Measurements from ENCODE around the gene PCYT1A.

DNA sequence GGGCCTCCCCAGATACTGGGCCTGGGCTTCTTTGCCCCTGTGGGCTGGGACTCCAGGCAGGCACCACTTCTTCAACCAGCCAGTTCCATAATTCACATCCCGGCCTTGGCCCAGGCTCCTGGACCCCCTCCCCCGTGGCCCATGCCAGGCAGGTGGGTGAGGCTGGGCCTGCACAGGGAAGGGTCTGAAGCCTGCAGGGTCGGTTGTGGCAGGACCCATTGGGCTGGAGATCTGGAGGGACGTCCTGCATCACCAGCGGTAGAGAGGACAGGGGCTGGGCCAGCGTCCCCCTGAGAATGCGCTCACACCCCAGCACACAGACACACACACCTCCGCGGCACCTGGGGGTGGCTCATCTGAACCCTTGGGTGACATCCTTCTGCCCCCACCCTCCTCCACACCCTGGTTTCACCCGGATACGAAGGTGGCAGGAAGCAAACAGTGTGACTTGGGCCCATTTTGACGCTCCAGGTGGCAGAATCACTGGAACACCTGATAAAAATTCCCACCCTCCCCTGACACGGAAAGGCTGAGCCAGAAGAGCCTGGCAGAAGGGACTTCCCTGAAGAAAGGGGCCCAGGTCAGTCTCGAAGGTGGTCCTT, 91.8 kb downstream of the PCYT1A start:
- TF ChIP-seq, protein P1, sequence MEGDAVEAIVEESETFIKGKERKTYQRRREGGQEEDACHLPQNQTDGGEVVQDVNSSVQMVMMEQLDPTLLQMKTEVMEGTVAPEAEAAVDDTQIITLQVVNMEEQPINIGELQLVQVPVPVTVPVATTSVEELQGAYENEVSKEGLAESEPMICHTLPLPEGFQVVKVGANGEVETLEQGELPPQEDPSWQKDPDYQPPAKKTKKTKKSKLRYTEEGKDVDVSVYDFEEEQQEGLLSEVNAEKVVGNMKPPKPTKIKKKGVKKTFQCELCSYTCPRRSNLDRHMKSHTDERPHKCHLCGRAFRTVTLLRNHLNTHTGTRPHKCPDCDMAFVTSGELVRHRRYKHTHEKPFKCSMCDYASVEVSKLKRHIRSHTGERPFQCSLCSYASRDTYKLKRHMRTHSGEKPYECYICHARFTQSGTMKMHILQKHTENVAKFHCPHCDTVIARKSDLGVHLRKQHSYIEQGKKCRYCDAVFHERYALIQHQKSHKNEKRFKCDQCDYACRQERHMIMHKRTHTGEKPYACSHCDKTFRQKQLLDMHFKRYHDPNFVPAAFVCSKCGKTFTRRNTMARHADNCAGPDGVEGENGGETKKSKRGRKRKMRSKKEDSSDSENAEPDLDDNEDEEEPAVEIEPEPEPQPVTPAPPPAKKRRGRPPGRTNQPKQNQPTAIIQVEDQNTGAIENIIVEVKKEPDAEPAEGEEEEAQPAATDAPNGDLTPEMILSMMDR (IDR thresholded peaks at IDR 0.05) = no peak
- no peak for TF ChIP-seq ZNF138 (CRISPR knock-in tag; conservative IDR thresholded peaks at IDR 0.05)
- TF ChIP-seq, protein P2, sequence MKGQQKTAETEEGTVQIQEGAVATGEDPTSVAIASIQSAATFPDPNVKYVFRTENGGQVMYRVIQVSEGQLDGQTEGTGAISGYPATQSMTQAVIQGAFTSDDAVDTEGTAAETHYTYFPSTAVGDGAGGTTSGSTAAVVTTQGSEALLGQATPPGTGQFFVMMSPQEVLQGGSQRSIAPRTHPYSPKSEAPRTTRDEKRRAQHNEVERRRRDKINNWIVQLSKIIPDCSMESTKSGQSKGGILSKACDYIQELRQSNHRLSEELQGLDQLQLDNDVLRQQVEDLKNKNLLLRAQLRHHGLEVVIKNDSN (CRISPR knock-in tag; IDR thresholded peaks at IDR 0.05) = no peak
- no peak for TF ChIP-seq RORB (CRISPR knock-in tag; IDR thresholded peaks at IDR 0.05)
